Stimulated activated CD4-positive, alpha-beta T cell treated with anti-CD3 and anti-CD28 coated beads, Interleukin-12 subunit alpha, Interleukin-12 subunit beta, amount 100 ng/mL, for 48 hours (primary cell): Measurements from ENCODE around the gene AHCYL2.
"Not testable (repeated sequence)": the region's sequence is repeated elsewhere in the genome, so short reads cannot be mapped to it uniquely, and the experiment has no call there.

ENCODE experiments used
- DNase-seq, 3 donors: peaks; one replicate each; pipeline ENCODE4 v3.0.0-alpha.2; 2020; ENCODE audit warnings: low read depth in 2 of 3, low spot score in 1 of 3

The AHCYL2 gene

GRCh38 chr7:129208667-129209066 lies 16.2 kb upstream of the AHCYL2 start:
- DNase-seq, result no peak

GRCh38 chr7:129209067-129209926 lies 15.5 kb upstream of the AHCYL2 start:
- no peak for DNase-seq

DNA sequence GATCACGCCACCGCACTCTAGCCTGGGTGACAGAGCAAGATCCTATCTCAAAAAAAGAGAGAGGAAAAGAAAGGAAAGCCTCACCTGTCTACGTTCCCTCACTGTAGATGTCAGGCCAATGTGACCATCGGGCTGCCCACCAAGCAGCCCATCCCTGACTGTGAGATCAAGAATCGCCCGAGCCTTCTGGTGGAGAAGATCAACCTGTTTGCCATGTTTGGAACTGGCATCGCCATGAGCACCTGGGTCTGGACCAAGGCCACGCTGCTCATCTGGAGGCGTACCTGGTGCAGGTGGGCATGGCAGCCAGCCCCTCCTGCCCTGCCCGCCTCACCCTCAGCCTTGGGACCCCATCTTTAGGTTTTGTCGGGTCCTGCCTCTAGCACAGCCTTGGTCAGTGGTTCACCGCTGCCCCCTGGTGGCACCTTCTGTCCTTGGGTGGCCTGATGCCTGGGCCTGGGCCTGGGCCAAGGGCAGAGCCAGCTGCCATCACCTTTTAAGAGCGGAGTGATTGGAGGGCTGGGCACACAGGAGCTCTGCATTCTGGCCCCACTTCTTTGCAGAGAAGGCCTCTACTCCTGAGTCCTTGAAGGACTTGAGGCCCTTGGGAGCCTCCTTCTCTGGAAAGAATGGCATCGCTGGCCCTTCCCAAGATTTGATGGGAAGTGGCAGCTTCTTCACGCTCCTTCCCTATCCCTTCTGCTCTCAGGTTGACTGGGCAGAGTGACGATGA lies 14.4 kb upstream of the AHCYL2 start:
- DNase-seq, result peak; percentile 54 to 79 (median 66)

- DNase-seq, result no peak
Observed at GRCh38 chr7:129210989-129211312, 13.9 kb upstream of the AHCYL2 start.

GRCh38 chr7:129212126-129212525 lies 12.7 kb upstream of the AHCYL2 start:
- no peak for DNase-seq

GRCh38 chr7:129212596-129212995 lies 12.2 kb upstream of the AHCYL2 start:
- no peak for DNase-seq

DNA sequence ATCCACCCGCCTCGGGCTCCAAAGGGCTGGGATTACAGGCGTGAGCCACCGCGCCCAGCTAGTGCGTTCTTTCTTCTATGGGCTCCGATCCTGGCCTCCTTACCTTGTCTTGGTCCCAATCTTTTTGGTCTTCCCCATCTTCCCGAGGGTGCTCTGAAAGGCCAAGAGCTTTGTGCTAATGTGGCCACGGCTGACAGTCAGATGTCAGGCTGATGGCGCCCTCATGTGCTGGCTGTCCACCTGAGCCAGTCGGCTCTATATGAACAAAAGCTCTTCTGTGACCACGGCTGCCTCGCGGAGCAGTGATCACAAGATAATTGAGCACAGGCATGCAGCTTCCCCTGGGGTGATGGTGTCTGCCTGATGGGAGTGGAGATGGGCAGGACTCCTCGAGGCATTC lies 11.0 kb upstream of the AHCYL2 start:
- DNase-seq, result no peak

DNA sequence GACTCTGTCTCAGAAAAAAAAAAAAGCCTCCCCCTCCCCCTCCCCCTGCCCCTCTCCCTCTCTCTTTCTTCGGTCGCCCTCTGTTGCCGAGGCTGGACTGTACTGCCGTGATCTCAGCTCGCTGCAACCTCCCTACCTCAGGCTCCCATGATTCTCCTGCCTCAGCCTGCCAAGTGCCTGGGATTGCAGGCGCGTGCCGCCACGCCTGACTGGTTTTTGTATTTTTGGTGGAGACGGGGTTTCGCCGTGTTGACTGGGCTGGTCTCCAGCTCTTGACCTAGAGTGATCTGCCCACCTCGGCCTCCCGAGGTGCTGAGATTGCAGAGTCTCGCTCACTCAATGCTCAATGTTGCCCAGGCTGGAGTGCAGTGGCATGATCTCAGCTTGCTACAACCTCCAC lies 9.1 kb upstream of the AHCYL2 start:
- not testable (repeated sequence) for DNase-seq

DNA sequence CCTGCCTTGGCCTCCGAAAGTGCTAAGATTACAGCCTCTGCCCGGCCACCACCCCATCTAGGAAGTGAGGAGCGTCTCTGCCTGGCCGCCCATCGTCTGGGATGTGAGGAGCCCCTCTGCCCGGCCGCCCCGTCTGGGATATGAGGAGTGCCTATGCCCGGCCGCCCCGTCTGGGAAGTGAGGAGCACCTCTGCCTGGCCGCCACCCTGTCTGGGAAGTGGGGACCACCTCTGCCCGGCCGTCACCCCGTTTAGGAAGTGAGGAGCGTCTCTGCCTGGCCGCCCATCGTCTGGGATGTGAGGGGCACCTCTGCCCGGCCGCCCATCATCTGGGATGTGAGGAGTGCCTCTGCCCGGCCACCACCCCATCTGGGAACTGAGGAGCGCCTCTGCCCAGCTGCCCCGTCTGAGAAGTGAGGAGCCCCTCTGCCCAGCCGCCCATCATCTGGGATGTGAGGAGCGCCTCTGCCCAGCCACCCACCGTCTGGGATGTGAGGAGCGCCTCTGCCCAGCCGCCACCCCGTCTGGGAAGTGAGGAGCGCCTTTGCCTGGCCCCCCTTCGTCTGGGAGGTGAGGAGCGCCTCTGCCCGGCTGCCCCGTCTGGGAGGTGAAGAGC lies 8.6 kb upstream of the AHCYL2 start:
- DNase-seq, result not testable (repeated sequence)

- DNase-seq, result not testable (repeated sequence)
Observed at GRCh38 chr7:129216821-129217416, 7.9 kb upstream of the AHCYL2 start.

DNA sequence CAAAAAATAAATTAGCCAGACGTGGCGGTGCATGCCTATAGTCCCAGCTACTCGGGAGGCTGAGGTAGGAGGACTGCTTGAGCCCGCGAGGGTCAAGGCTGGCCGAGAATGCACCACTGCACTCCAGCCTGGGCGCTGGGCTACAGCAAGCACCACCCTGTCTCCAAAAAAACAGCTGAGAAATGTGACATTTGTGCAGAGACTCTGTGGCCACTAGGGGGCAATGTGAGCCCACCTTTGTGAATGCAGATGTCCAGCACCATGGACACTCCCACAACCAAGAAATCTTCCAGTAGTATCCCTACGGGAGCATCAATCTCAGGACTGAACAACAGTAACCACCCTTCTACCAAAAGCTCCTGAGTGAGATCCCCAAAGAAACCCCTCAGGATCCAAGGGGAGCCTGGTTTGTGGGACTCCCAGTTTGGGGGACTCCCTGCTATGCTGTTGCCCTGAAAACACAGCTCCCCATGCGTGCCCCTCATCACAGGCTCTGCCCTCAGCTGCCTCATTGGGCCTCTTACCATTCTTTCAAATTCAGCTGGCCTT lies 6.2 kb upstream of the AHCYL2 start:
- DNase-seq, result peak; percentile 57 to 81 (median 70)

DNA sequence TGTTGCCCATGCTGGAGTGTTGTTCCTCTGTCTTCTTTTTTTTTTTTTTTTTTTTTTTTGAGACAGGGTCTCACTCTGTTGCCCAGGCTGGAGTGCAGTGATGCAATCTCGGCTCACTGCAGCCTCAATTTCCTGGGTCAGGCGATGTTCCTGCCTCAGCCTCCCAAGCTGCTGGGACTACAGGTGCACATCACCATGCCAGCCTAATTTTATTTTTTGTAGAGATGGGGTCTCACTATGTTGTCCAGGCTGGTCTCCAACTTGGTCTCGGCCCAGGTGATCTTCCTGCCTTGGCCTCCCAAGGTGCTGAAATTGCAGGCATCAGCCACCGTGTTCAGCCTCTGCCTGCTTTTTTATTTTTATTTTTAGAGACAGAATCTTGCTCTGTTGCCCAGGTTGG lies 5.7 kb upstream of the AHCYL2 start:
- DNase-seq, result not testable (repeated sequence)

DNA sequence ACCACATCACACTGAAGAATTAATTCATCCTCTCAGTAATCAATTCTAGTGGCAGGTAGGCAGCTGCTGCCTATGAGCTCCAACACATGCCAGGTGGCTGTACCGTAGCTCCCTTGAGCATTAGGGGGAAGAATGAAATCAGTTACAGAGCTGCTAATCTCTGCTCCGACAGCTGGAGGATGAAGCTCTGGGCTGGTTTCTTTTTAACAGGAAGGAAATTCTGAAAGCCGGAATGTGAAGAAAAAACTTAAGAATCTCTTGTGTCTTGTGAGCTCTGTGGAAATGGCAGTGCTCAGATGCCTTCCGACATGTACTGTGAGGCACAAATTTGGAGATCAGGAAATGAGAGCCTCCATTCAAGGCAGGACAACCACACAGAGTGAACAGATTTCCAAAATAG lies 2.8 kb upstream of the AHCYL2 start:
- DNase-seq, result no peak

GRCh38 chr7:129225206-129225930 lies 538 bp downstream of the AHCYL2 start:
- peak in 2 of 3 donors; percentile 29 to 39 for DNase-seq

DNA sequence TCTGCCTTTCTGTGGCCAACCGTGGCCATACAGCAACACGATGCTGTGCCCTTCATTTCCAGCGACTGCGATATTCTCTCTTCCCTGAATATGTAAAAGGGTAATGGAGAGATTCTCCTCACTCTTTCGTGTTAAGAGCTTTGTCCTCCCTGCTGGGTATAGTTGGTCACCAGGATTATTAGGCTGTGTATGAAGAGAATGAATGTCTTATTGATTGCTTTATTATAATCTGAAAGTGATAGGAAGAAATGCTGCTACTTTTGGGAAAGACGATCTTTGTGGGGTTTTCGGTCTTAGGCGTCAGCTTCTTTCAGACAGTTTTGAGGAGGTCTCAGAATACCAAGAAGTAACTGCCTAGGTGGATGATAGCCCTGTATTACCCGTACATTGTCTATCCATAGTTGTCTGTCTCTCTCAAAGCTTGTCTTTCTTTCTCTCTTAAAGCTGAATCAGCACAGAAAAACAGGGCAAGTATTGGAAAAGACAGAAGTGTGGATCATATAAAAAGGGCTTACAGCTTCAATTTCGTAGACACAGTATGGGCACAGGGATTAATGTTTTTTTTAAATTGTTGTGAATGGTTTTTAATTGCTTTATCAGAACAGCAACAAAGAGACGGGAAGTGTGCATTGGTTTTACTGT lies 1.2 kb downstream of the AHCYL2 start:
- no peak for DNase-seq

GRCh38 chr7:129227646-129228578 lies 3.1 kb downstream of the AHCYL2 start:
- DNase-seq, result no peak

DNA sequence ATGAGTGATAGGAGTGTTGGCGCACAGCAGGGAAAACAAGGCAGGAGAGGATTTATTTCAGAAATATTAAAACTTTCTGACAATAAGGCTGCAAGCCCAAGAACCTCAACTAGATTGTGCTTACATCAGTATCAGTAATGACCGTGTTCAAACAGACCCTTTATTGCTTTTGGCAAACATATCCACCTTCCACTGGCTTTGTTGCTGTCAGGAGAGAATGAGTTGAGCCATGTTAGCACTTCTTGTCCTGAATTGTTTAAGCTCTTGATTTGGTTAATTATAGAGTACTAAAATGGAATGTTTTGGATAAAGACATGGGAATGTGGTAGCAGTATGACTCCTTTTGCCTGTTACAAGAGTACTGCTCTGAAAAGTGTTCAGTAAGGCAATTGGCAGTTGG lies 3.8 kb downstream of the AHCYL2 start:
- no peak for DNase-seq

DNA sequence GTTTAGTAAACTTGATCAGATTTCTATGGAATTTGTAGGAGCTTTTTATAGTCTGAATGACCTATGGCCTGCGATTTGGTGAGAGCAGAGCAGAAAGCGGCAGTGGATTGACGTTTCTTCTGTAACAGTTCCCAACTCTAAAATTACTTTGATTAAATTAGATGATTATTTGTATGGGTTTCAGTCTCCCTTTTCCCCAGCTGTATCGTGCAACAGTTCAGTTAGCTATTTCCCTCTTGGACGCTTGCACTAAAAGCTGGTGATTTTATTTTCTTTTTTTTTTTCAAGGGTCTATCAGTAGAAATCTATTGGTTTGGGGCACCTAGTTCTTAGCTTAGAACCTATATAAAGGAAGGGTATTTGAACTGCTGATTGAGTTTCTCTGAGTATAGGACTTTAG lies 6.8 kb downstream of the AHCYL2 start:
- DNase-seq, result no peak

DNA sequence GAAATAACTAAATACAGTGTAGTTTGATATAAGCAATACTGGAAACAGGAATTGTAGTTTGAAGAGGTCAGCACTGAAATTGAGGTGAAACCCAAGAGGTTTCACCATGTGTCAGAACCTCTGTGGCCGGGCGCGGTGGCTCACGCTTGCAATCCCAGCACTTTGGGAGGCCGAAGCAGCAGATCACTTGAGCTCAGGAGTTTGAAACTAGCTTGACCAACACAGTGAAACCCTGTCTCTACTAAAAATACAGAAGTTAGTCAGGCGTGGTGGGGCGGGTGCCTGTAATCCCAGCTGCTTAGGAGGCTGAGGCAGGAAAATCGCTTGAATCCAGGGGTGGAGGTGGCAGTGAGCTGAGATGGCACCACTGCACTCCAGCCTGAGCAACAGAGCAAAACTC lies 13.7 kb downstream of the AHCYL2 start:
- DNase-seq, result no peak
